Panc1 (cell line): ENCODE results near the gene FSHR. TPM values are rescaled to one million over a fixed set of nuclear protein-coding genes. Genes with fewer than 3 reads are reported as not detected.

ENCODE experiments used
- ATAC-seq: fragments of 200-7000 bp; cut with Tn5 transposase; 2 replicates; pipeline ENCODE4 v1.9.1; 2020; ENCODE audit warnings: mild to moderate bottlenecking, moderate library complexity
- BruUV-seq: library from RNA; stranded (reverse); fragments of 400-500 nt; replicated peaks from 2 replicates; lab custom pipeline; 2021; lab: Mats Ljungman, UMichigan
- CTCF ChIA-PET: fragments of 300-600 bp; sonication (Branson Sonifier 250); formaldehyde crosslinking; loops from one replicate; lab custom pipeline; 2022; ENCODE audit warnings: antibody characterized with exemption; lab: Charles Lee
- POLR2A ChIA-PET: fragments of 300-600 bp; sonication (Branson Sonifier 250); formaldehyde crosslinking; loops from one replicate; lab custom pipeline; 2022; ENCODE audit warnings: antibody characterized with exemption; lab: Charles Lee
- DNase-seq: peaks from one replicate; pipeline ENCODE4 v3.0.0-alpha.2; 2010; ENCODE audit warnings: low read depth, low spot score
- H3K27ac ChIP-seq: 2 replicates; pipeline ENCODE4 v1.5.1; 2011; ENCODE audit warnings: mild to moderate bottlenecking, low read length, inconsistent platforms
- H3K27me3 ChIP-seq: fragments of 200-500 bp; sonication (Bioruptor generic); 2 replicates; pipeline ENCODE4 v1.6.0; 2014; ENCODE audit warnings: low read length, inconsistent platforms; ENCODE audit not compliant: control insufficient read depth, insufficient read depth
- H3K36me3 ChIP-seq: fragments of 200-500 bp; sonication (Bioruptor generic); 2 replicates; pipeline ENCODE4 v1.5.1; 2014; ENCODE audit warnings: inconsistent platforms, mild to moderate bottlenecking, low read length, moderate library complexity; ENCODE audit not compliant: control insufficient read depth, insufficient read depth
- H3K4me1 ChIP-seq: 2 replicates; pipeline ENCODE4 v1.5.1; 2011; ENCODE audit warnings: inconsistent platforms, mild to moderate bottlenecking, low read length, moderate library complexity; ENCODE audit not compliant: control insufficient read depth, insufficient read depth
- H3K4me3 ChIP-seq, 2 experiments: 2 replicates each; pipeline ENCODE4 v1.5.1; 2011 to 2012; ENCODE audit warnings: low read depth in 2 of 2, low read length in 2 of 2, mild to moderate bottlenecking in 2 of 2, inconsistent platforms in 1 of 2, moderate library complexity in 1 of 2
- H3K9me3 ChIP-seq: fragments of 200-500 bp; sonication (Bioruptor generic); 2 replicates; pipeline ENCODE4 v1.5.1; 2014; ENCODE audit warnings: low read depth, mild to moderate bottlenecking, inconsistent platforms, low read length, moderate library complexity; ENCODE audit not compliant: control insufficient read depth, insufficient read depth
- POLR2AphosphoS5 ChIP-seq: IDR thresholded peaks from 2 replicates; pipeline ENCODE4 v1.6.1; 2012; ENCODE audit warnings: mild to moderate bottlenecking, low read depth, low read length, moderate library complexity
- SIN3A ChIP-seq: IDR thresholded peaks from 2 replicates; pipeline ENCODE4 v1.6.1; 2012; ENCODE audit warnings: low read depth, mild to moderate bottlenecking, low read length, moderate library complexity, borderline replicate concordance; ENCODE audit not compliant: insufficient read depth
- TCF7L2 ChIP-seq: IDR thresholded peaks from 2 replicates; pipeline ENCODE4 v1.6.1; 2011; ENCODE audit warnings: mild to moderate bottlenecking, low read depth, low read length, inconsistent platforms
- in situ Hi-C: cut with HindIII; loops from 2 replicates; pipeline ENCODE4 v1.10.0; 2016; ENCODE audit warnings: low sequenced_read_pairs, low pct_unique_long_range_greater_than_20kb
- intact Hi-C: fragments of 100-400 bp; cut with micrococcal nuclease; formaldehyde crosslinking; loops from one replicate; pipeline ENCODE4 v1.10.0; 2022; ENCODE audit not compliant: unreplicated experiment
- total RNA-seq: library from RNA; stranded (reverse); gene quantifications from one replicate; pipeline ENCODE4 v1.2.1, GENCODE V29; 2021; ENCODE audit not compliant: unreplicated experiment
- TF ChIP-seq, protein P1 (sequence below): fragments of 450-650 bp; IDR thresholded peaks from 2 replicates; pipeline ENCODE4 v1.5.1; 2017; ENCODE audit warnings: mild to moderate bottlenecking
- TF ChIP-seq, protein P2 (sequence below), 2 experiments: IDR thresholded peaks; 2 replicates each; pipeline ENCODE4 v1.6.1; 2011 to 2012; ENCODE audit warnings: low read depth in 2 of 2, control low read depth in 1 of 2, low read length in 1 of 2, mild to moderate bottlenecking in 1 of 2, moderate library complexity in 1 of 2; ENCODE audit not compliant: insufficient read depth in 1 of 2

The FSHR gene
- total RNA-seq, 1 experiment from 2014 or later: not detected

DNA sequence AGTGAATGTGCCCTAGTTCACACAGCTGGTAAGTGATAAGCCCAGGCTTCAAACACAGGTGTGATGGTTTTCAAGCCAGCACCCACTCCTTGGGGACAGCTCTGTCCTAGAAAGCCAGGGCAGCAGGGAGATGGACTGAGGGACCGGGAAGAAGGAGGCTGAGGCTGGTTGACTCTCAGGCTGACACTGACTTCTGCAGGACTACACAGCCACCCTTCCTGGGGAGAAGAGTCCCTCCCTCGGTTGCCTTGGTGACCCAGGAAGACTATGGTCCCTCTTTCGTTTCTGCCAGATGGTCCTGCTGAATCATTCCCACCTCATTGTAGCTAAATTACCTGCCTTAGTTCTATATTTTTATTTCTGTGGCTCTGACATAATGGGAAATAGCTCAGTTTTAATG, 11.3 kb upstream of the FSHR start:
- Histone ChIP-seq H3K27ac (no peak overlapping the region), H3K9me3 (no peaks in the 10 kb centered on the region), H3K36me3 (no peaks in the 10 kb centered on the region), H3K4me1 (no peaks in the 10 kb centered on the region), H3K27me3 (no peaks in the 10 kb centered on the region), H3K4me3 (no peak overlapping the region)
- DNase-seq: no peak
- in situ Hi-C loops: no loop called here
- no peak for TF ChIP-seq POLR2AphosphoS5
- TF ChIP-seq SIN3A: no peak
- TF ChIP-seq, protein P1, sequence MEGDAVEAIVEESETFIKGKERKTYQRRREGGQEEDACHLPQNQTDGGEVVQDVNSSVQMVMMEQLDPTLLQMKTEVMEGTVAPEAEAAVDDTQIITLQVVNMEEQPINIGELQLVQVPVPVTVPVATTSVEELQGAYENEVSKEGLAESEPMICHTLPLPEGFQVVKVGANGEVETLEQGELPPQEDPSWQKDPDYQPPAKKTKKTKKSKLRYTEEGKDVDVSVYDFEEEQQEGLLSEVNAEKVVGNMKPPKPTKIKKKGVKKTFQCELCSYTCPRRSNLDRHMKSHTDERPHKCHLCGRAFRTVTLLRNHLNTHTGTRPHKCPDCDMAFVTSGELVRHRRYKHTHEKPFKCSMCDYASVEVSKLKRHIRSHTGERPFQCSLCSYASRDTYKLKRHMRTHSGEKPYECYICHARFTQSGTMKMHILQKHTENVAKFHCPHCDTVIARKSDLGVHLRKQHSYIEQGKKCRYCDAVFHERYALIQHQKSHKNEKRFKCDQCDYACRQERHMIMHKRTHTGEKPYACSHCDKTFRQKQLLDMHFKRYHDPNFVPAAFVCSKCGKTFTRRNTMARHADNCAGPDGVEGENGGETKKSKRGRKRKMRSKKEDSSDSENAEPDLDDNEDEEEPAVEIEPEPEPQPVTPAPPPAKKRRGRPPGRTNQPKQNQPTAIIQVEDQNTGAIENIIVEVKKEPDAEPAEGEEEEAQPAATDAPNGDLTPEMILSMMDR: no peak
- no peak for TF ChIP-seq TCF7L2
- TF ChIP-seq, protein P2, sequence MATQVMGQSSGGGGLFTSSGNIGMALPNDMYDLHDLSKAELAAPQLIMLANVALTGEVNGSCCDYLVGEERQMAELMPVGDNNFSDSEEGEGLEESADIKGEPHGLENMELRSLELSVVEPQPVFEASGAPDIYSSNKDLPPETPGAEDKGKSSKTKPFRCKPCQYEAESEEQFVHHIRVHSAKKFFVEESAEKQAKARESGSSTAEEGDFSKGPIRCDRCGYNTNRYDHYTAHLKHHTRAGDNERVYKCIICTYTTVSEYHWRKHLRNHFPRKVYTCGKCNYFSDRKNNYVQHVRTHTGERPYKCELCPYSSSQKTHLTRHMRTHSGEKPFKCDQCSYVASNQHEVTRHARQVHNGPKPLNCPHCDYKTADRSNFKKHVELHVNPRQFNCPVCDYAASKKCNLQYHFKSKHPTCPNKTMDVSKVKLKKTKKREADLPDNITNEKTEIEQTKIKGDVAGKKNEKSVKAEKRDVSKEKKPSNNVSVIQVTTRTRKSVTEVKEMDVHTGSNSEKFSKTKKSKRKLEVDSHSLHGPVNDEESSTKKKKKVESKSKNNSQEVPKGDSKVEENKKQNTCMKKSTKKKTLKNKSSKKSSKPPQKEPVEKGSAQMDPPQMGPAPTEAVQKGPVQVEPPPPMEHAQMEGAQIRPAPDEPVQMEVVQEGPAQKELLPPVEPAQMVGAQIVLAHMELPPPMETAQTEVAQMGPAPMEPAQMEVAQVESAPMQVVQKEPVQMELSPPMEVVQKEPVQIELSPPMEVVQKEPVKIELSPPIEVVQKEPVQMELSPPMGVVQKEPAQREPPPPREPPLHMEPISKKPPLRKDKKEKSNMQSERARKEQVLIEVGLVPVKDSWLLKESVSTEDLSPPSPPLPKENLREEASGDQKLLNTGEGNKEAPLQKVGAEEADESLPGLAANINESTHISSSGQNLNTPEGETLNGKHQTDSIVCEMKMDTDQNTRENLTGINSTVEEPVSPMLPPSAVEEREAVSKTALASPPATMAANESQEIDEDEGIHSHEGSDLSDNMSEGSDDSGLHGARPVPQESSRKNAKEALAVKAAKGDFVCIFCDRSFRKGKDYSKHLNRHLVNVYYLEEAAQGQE (IDR thresholded peaks at IDR 0.05; ENCODE audit: insufficient read depth in 1 of 2, low read depth in 2 of 2, low read length in 1 of 2): no peak
- ChIA-PET POLR2A (interaction anchor here (0.6 kb wide), 1 partner anchor 336 kb away, joined by 3 read pairs; no protein-coding TSS in a partner anchor), CTCF (no interaction called here)
- no peak for ATAC-seq
- no TSS peak for BruUV-seq
- intact Hi-C loops: no loop called here

DNA sequence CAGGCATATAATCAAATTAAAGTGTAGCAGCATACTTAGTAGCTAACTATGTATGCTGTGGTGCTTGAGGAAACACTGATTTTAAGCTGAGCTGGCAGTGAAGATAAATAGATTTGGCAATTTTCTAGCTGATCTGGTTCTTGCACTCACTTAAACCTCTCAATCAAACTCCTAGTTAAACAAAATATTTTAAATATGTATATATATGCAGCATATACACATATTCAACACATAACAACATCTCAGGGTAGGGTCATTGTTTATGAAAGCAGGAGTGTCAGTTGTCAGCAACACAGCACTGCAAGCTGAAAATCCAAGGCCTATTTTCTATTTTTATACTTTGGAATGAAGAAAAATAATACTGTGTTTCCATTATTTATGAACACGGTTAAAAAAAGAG, 10.4 kb upstream of the FSHR start:
- intact Hi-C loops (no loop called here), in situ Hi-C loops (no loop called here)
- ATAC-seq (no peak), DNase-seq (no peak)
- H3K9me3 ChIP-seq: no peaks in the 10 kb centered on the region
- H3K36me3 ChIP-seq: no peaks in the 10 kb centered on the region
- ChIA-PET CTCF (no interaction called here), POLR2A (interaction anchor here (0.6 kb wide), 1 partner anchor 337 kb away, joined by 3 read pairs; no protein-coding TSS in a partner anchor)
- no peaks in the 10 kb centered on the region for H3K4me1 ChIP-seq
- H3K27ac ChIP-seq: no peak overlapping the region
- no peak overlapping the region for H3K4me3 ChIP-seq
- H3K27me3 ChIP-seq: no peaks in the 10 kb centered on the region
- no TSS peak for BruUV-seq
- TF ChIP-seq, protein P1: no peak
- no peak for TF ChIP-seq TCF7L2
- TF ChIP-seq SIN3A: no peak
- TF ChIP-seq POLR2AphosphoS5: no peak
- TF ChIP-seq, protein P2 (IDR thresholded peaks at IDR 0.05; ENCODE audit: insufficient read depth in 1 of 2, low read depth in 2 of 2, low read length in 1 of 2): no peak
